ENCODE measurements around the gene HLA-DRA.

DNA sequence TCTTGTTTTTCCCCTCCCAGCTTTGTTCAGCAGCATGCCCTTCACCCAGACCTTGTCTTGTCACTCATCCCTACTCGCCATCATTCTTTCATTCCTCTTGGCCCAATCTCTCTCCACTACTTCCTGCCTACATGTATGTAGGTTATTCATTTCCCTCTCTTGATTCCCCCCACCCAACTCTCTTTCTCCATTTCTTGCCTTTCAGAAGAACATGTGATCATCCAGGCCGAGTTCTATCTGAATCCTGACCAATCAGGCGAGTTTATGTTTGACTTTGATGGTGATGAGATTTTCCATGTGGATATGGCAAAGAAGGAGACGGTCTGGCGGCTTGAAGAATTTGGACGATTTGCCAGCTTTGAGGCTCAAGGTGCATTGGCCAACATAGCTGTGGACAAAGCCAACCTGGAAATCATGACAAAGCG lies 2.6 kb downstream of the HLA-DRA start:
- no peak for TF ChIP-seq POLR2A (IDR thresholded peaks at IDR 0.05; ENCODE audit: low read length)
- no peak for TF ChIP-seq GATA1 (IDR thresholded peaks at IDR 0.05; ENCODE audit: low read depth, low read length)

Measured in erythroblast (primary cell).